Endometrium (tissue), 2 donors: ENCODE measurements around the gene VSIG10L.

Experiments used
- FAIRE-seq: peaks from 2 replicates; lab custom pipeline; 2012; peaks lifted over from hg19 to GRCh38; lab: Jason Lieb, UNC
- donor health status: control.
- donor health status: control.

The VSIG10L gene

GRCh38 chr19:51317376-51317775 is 24.6 kb downstream of the VSIG10L start:
- FAIRE-seq, result no peak

GRCh38 chr19:51316688-51317087 is 25.3 kb downstream of the VSIG10L start:
- FAIRE-seq, result no peak

- no peak for FAIRE-seq
Measured at GRCh38 chr19:51311351-51312257, 30.3 kb downstream of the VSIG10L start, which contains the start of gene IGLON5. Gene IGLON5, plus strand, starts transcription at chr19:51311644. Its CDS starts 204 bp downstream, at chr19:51311848.

GRCh38 chr19:51305479-51305878 is 36.5 kb downstream of the VSIG10L start:
- FAIRE-seq, result no peak

GRCh38 chr19:51301266-51301665 is 40.7 kb downstream of the VSIG10L start:
- FAIRE-seq, result no peak

- FAIRE-seq, result no peak
Measured at GRCh38 chr19:51297406-51297805, 44.5 kb downstream of the VSIG10L start.

GRCh38 chr19:51296336-51297093 is 45.4 kb downstream of the VSIG10L start:
- no peak for FAIRE-seq

GRCh38 chr19:51295382-51296126 is 46.4 kb downstream of the VSIG10L start:
- FAIRE-seq, result no peak

- no peak for FAIRE-seq
Measured at GRCh38 chr19:51294977-51295375, 47.0 kb downstream of the VSIG10L start.

- no peak for FAIRE-seq
Measured at GRCh38 chr19:51294211-51294976, 47.5 kb downstream of the VSIG10L start.

- FAIRE-seq, result no peak
Measured at GRCh38 chr19:51293571-51294210, 48.2 kb downstream of the VSIG10L start.

GRCh38 chr19:51292971-51293370 is 49.0 kb downstream of the VSIG10L start:
- FAIRE-seq, result no peak

- no peak for FAIRE-seq
Measured at GRCh38 chr19:51289635-51290034, 52.3 kb downstream of the VSIG10L start.

GRCh38 chr19:51285682-51286081 is 56.3 kb downstream of the VSIG10L start:
- no peak for FAIRE-seq

- FAIRE-seq, result no peak
Measured at GRCh38 chr19:51282335-51282734, 59.6 kb downstream of the VSIG10L start.
